ENCODE data around the gene PCDHA9.
"Not testable (repeated sequence)": the region's sequence is repeated elsewhere in the genome, so short reads cannot be mapped to it uniquely, and the experiment has no call there.

- not testable (repeated sequence) for TF ChIP-seq POLR2AphosphoS5, CTCF, POLR2A (IDR thresholded peaks at IDR 0.05)
Observed at GRCh38 chr5:140808241-140808888, 39.8 kb upstream of the PCDHA9 start.

Measured in prostate gland (tissue), 2 donors.